ENCODE results near the gene GPR183. TPM values are rescaled to one million over a fixed set of nuclear protein-coding genes. Genes with fewer than 3 reads are reported as not detected.

GPR183 gene
- polyA plus RNA-seq, 1 experiment: 0.31 TPM

- H3K36me3 ChIP-seq (ENCODE audit: control insufficient read depth, insufficient read depth, low read length): no peaks in the 10 kb centered on the region
- no peak for TF ChIP-seq CTCF (IDR thresholded peaks at IDR 0.05; ENCODE audit: insufficient read depth, low read depth, low read length)
- no peak overlapping the region for H3K4me3 ChIP-seq (ENCODE audit: low read depth, low read length)
- CTCF ChIA-PET: interaction anchor here (0.7 to 1.8 kb wide), 2 partner anchors 45 to 124 kb away, joined by 3 to 5 read pairs; no protein-coding TSS in a partner anchor
- DNase-seq (ENCODE audit: low read depth): peak; percentile 60
- no peaks in the 10 kb centered on the region for H3K27me3 ChIP-seq (ENCODE audit: control insufficient read depth, insufficient read depth, low read length)
- POLR2A ChIA-PET: interaction anchor here (0.5 kb wide), 1 partner anchor 63 kb away, joined by 14 read pairs; no protein-coding TSS in a partner anchor
Observed at GRCh38 chr13:99312493-99312883, 5.3 kb upstream of the GPR183 start.

GRCh38 chr13:99311748-99312492 lies 4.7 kb upstream of the GPR183 start:
- TF ChIP-seq CTCF (IDR thresholded peaks at IDR 0.05; ENCODE audit: insufficient read depth, low read depth, low read length): no peak
- ChIA-PET POLR2A (no interaction called here), CTCF (interaction anchor here (0.7 to 1.8 kb wide), 3 partner anchors 10 to 125 kb away, joined by 3 to 5 read pairs (median 3); no protein-coding TSS in a partner anchor)
- no peaks in the 10 kb centered on the region for H3K27me3 ChIP-seq (ENCODE audit: control insufficient read depth, insufficient read depth, low read length)
- DNase-seq (ENCODE audit: low read depth): no peak
- H3K36me3 ChIP-seq (ENCODE audit: control insufficient read depth, insufficient read depth, low read length): no peaks in the 10 kb centered on the region
- no peak overlapping the region for H3K4me3 ChIP-seq (ENCODE audit: low read depth, low read length)

GRCh38 chr13:99311137-99311536 lies 3.9 kb upstream of the GPR183 start:
- ChIA-PET CTCF (interaction anchor here (1.1 to 1.8 kb wide), 3 partner anchors 11 to 126 kb away, joined by 3 to 6 read pairs (median 5); no protein-coding TSS in a partner anchor), POLR2A (no interaction called here)
- H3K27me3 ChIP-seq (ENCODE audit: control insufficient read depth, insufficient read depth, low read length): no peaks in the 10 kb centered on the region
- H3K4me3 ChIP-seq (ENCODE audit: low read depth, low read length): no peak overlapping the region
- TF ChIP-seq CTCF (IDR thresholded peaks at IDR 0.05; ENCODE audit: insufficient read depth, low read depth, low read length): no peak
- no peak for DNase-seq (ENCODE audit: low read depth)
- H3K36me3 ChIP-seq (ENCODE audit: control insufficient read depth, insufficient read depth, low read length): no peaks in the 10 kb centered on the region

- no peak for TF ChIP-seq CTCF (IDR thresholded peaks at IDR 0.05; ENCODE audit: insufficient read depth, low read depth, low read length)
- ChIA-PET POLR2A (no interaction called here), CTCF (interaction anchor here (1.1 kb wide), 1 partner anchor 125 kb away, joined by 6 read pairs; no protein-coding TSS in a partner anchor)
- Histone ChIP-seq H3K36me3 (ENCODE audit: control insufficient read depth, insufficient read depth, low read length) (no peaks in the 10 kb centered on the region), H3K27me3 (ENCODE audit: control insufficient read depth, insufficient read depth, low read length) (no peaks in the 10 kb centered on the region), H3K4me3 (ENCODE audit: low read depth, low read length) (no peak overlapping the region)
- DNase-seq (ENCODE audit: low read depth): peak; percentile 85
Observed at GRCh38 chr13:99310382-99311031, 3.3 kb upstream of the GPR183 start.

GRCh38 chr13:99308471-99309087 lies 1.4 kb upstream of the GPR183 start:
- no peaks in the 10 kb centered on the region for H3K27me3 ChIP-seq (ENCODE audit: control insufficient read depth, insufficient read depth, low read length)
- peak; percentile 53 for DNase-seq (ENCODE audit: low read depth)
- H3K36me3 ChIP-seq (ENCODE audit: control insufficient read depth, insufficient read depth, low read length): no peaks in the 10 kb centered on the region
- ChIA-PET POLR2A (interaction anchor here (0.6 kb wide), 1 partner anchor 132 kb away, joined by 3 read pairs; no protein-coding TSS in a partner anchor), CTCF (interaction anchor here (1.3 to 2.7 kb wide), 3 partner anchors 12 to 132 kb away, joined by 4 to 6 read pairs (median 6); no protein-coding TSS in a partner anchor)
- no peak overlapping the region for H3K4me3 ChIP-seq (ENCODE audit: low read depth, low read length)
- no peak for TF ChIP-seq CTCF (IDR thresholded peaks at IDR 0.05; ENCODE audit: insufficient read depth, low read depth, low read length)
